NCI-H460 (cell line): ENCODE results near the gene ZDHHC4. TPM values are rescaled to one million over a fixed set of nuclear protein-coding genes. Genes with fewer than 3 reads are reported as not detected.
"Not testable (repeated sequence)": the region's sequence is repeated elsewhere in the genome, so short reads cannot be mapped to it uniquely, and the experiment has no call there.

Source experiments
- DNase-seq: peaks from one replicate; pipeline ENCODE4 v3.0.0-alpha.2; 2016; ENCODE audit warnings: low read depth; ENCODE audit errors: extremely low read depth
- total RNA-seq: library from RNA; depleted of rRNA; stranded (reverse); fragments of >200 nt; shearing (Covaris generic); gene quantifications from 2 replicates; pipeline ENCODE4 v1.2.3, GENCODE V29; 2014; rRNA removed

Gene ZDHHC4
- total RNA-seq, 1 experiment from 2014 or later, result 84.3 TPM

- no peak for DNase-seq
Observed at GRCh38 chr7:6630007-6630849, 53.0 kb downstream of the ZDHHC4 start.

GRCh38 chr7:6631605-6632004 lies 54.4 kb downstream of the ZDHHC4 start:
- DNase-seq, result no peak

- DNase-seq, result no peak
Observed at GRCh38 chr7:6634021-6634420, 56.8 kb downstream of the ZDHHC4 start.

GRCh38 chr7:6634971-6635370 lies 57.7 kb downstream of the ZDHHC4 start:
- DNase-seq, result not testable (repeated sequence)

GRCh38 chr7:6636741-6637543 lies 59.7 kb downstream of the ZDHHC4 start, which contains the start of gene ZNF316:
Gene ZNF316 (plus strand): TSS chr7:6637318. CDS start chr7:6642410, 5,092 bp downstream.
- DNase-seq, result peak; percentile 17

GRCh38 chr7:6637544-6638229 lies 60.4 kb downstream of the ZDHHC4 start:
- DNase-seq, result no peak

Other genes with a start within 250 kb of the ZDHHC4 start
- 20.7 and 21.4 TPM in 2 replicates for gene FAM220A, start 228.5 kb upstream of the ZDHHC4 start, total RNA-seq
- gene RAC1, start 202.9 kb upstream of the ZDHHC4 start, total RNA-seq, result 127 and 143 TPM in 2 replicates
- 8.7 and 9.8 TPM in 2 replicates for gene DAGLB, start 129.5 kb upstream of the ZDHHC4 start, total RNA-seq
- gene KDELR2, start 93.3 kb upstream of the ZDHHC4 start, total RNA-seq, result 122 and 128 TPM in 2 replicates
- not detected in 2 replicates for gene GRID2IP, start 26.0 kb upstream of the ZDHHC4 start, total RNA-seq
- gene INTS15, start 12.6 kb downstream of the ZDHHC4 start, total RNA-seq, result 24.4 and 25.2 TPM in 2 replicates
- gene ZNF853, start 38.2 kb downstream of the ZDHHC4 start, total RNA-seq, result 0.55 and 0.59 TPM in 2 replicates
- 9.8 and 12.0 TPM in 2 replicates for gene ZNF316, start 59.9 kb downstream of the ZDHHC4 start, total RNA-seq
- gene ZNF12, start 129.5 kb downstream of the ZDHHC4 start, total RNA-seq, result 22.8 and 27.2 TPM in 2 replicates
- 0.05 TPM in 1 of 2 replicates, not detected in the other for gene RSPH10B2, start 176.6 kb downstream of the ZDHHC4 start, total RNA-seq
- gene CCZ1B, start 248.8 kb downstream of the ZDHHC4 start, total RNA-seq, result 50.4 and 62.1 TPM in 2 replicates